GM19035 (cell line): ENCODE results near the gene PRKCB.
"Not testable (repeated sequence)": the region's sequence is repeated elsewhere in the genome, so short reads cannot be mapped to it uniquely, and the experiment has no call there.

Experiments
- ATAC-seq: cut with Tn5 transposase; IDR thresholded peaks from one replicate; pipeline ENCODE4 v1.9.1; 2021; ENCODE audit not compliant: unreplicated experiment

Gene PRKCB

GRCh38 chr16:24204150-24204665 lies 368.4 kb downstream of the PRKCB start:
- no peak for ATAC-seq

GRCh38 chr16:24206926-24207325 lies 371.1 kb downstream of the PRKCB start:
- no peak for ATAC-seq

- no peak for ATAC-seq
Observed at GRCh38 chr16:24208710-24209109, 372.9 kb downstream of the PRKCB start.

GRCh38 chr16:24214992-24215391 lies 379.2 kb downstream of the PRKCB start:
- no peak for ATAC-seq

GRCh38 chr16:24216961-24217360 lies 381.2 kb downstream of the PRKCB start:
- no peak for ATAC-seq

GRCh38 chr16:24217461-24217860 lies 381.7 kb downstream of the PRKCB start:
- no peak for ATAC-seq

- no peak for ATAC-seq
Observed at GRCh38 chr16:24218299-24218698, 382.5 kb downstream of the PRKCB start.

- no peak for ATAC-seq
Observed at GRCh38 chr16:24221219-24221618, 385.4 kb downstream of the PRKCB start.

GRCh38 chr16:24228514-24228913 lies 392.7 kb downstream of the PRKCB start:
- no peak for ATAC-seq

GRCh38 chr16:24232936-24233335 lies 397.2 kb downstream of the PRKCB start:
- no peak for ATAC-seq

- ATAC-seq, result no peak
Observed at GRCh38 chr16:24234737-24235136, 399.0 kb downstream of the PRKCB start.

- no peak for ATAC-seq
Observed at GRCh38 chr16:24235806-24236205, 400.0 kb downstream of the PRKCB start.

GRCh38 chr16:24238846-24239245 lies 403.1 kb downstream of the PRKCB start:
- not testable (repeated sequence) for ATAC-seq

- no peak for ATAC-seq
Observed at GRCh38 chr16:24246911-24247607, 411.3 kb downstream of the PRKCB start.

- ATAC-seq, result no peak
Observed at GRCh38 chr16:24253192-24253591, 417.4 kb downstream of the PRKCB start.

GRCh38 chr16:24255456-24256371 lies 419.9 kb downstream of the PRKCB start, which contains the start of gene CACNG3:
Gene CACNG3, plus strand, starts transcription at chr16:24256335. Its CDS starts 420 bp downstream, at chr16:24256755.
- no peak for ATAC-seq

- no peak for ATAC-seq
Observed at GRCh38 chr16:24257958-24258357, 422.2 kb downstream of the PRKCB start.

- ATAC-seq, result no peak
Observed at GRCh38 chr16:24258791-24259190, 423.0 kb downstream of the PRKCB start.

GRCh38 chr16:24262816-24263215 lies 427.0 kb downstream of the PRKCB start:
- no peak for ATAC-seq
